Adipocyte (in vitro differentiated cells): ENCODE results near the gene TRRAP.

Experiments used
- DNase-seq: peaks from one replicate; pipeline ENCODE4 v3.0.0-alpha.2; 2015; ENCODE audit warnings: low read depth
- H3K27me3 ChIP-seq: replicated peaks from 2 replicates; pipeline ENCODE4 v1.7.0; 2013; ENCODE audit warnings: mild to moderate bottlenecking, low read length, moderate library complexity; ENCODE audit not compliant: control insufficient read depth, insufficient read depth
- H3K36me3 ChIP-seq: 2 replicates; pipeline ENCODE4 v1.7.0; 2013; ENCODE audit warnings: low read length, mild to moderate bottlenecking, moderate library complexity; ENCODE audit not compliant: control insufficient read depth, insufficient read depth, severe bottlenecking
- H3K4me1 ChIP-seq: 2 replicates; pipeline ENCODE4 v1.7.0; 2013; ENCODE audit warnings: mild to moderate bottlenecking, low read length, moderate library complexity; ENCODE audit not compliant: control insufficient read depth, insufficient read depth
- H3K4me3 ChIP-seq: 2 replicates; pipeline ENCODE4 v1.7.0; 2013; ENCODE audit warnings: mild to moderate bottlenecking, low read length, moderate library complexity
- H3K9ac ChIP-seq: 2 replicates; pipeline ENCODE4 v1.7.0; 2013; ENCODE audit warnings: mild to moderate bottlenecking, low read length, moderate library complexity
- H3K9me3 ChIP-seq: 2 replicates; pipeline ENCODE4 v1.7.0; 2013; ENCODE audit warnings: mild to moderate bottlenecking, low read length, moderate library complexity; ENCODE audit not compliant: control insufficient read depth

The TRRAP gene

DNA sequence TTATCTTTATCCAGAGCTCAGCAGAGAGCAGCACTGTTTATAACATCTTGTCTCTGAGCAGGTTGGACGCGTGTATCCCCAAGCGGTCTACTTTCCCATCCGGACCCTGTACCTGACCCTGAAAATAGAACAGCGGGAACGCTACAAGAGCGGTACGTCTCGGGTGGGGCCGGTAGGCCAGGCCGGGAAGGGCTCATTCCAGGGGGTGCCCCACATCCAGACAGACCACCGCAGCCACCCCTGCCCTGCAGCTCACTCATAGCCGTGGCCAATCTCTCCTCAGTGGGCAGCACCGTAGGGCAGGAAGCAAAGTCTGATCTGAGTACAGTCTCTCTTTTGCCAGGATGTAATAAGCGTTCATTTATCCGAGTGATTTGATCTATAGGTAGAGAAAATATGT is 113.7 kb downstream of the TRRAP start:
- DNase-seq, result no peak
- no peaks in the 10 kb centered on the region for H3K4me1 ChIP-seq
- peaks cover 88% of the 10 kb centered on the region for H3K36me3 ChIP-seq
- H3K4me3 ChIP-seq, result no peak overlapping the region
- no peak overlapping the region for H3K9ac ChIP-seq
- no peaks in the 10 kb centered on the region for H3K27me3 ChIP-seq
- no peaks in the 10 kb centered on the region for H3K9me3 ChIP-seq

DNA sequence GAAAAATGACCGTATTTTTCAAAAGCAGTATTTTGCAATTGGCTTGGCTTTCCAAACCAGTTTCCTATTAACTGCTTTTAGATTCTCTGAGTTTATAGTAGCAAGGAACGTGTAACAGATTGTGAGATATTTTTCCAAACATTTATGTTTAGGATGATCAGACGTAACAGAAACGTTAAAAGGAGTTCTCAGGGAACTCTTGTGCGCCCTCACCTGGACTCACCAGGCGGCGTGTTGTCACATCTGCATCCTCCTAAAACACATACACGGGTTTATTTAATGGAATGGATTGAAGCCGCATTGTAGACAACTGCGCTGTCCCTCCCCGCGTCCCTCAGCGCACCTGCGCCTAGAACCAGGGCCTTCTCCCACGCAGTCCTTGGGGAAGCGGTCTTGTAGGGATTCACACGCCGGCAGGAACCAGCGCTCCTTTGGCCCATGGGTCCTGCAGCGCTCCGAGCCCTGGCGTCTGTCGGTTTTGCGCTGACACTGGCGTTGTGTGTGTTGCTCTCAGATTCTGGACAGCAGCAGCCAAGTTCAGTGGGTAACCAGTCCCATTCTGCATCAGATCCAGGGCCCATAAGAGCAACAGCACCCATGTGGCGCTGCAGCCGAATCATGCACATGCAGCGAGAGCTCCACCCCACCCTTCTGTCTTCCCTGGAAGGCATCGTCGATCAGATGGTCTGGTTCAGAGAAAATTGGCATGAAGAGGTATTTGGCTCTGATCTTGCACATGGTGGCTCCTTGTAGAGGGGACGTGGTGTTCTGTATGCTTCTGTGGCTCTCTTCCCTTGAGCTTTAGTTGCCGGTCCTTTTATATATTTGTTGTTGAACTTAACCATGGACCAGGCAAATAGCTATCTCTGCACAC is 114.9 kb downstream of the TRRAP start:
- H3K4me3 ChIP-seq, result no peak overlapping the region
- no peak for DNase-seq
- H3K9ac ChIP-seq, result no peak overlapping the region
- no peaks in the 10 kb centered on the region for H3K4me1 ChIP-seq
- peaks cover 83% of the 10 kb centered on the region for H3K36me3 ChIP-seq
- no peaks in the 10 kb centered on the region for H3K9me3 ChIP-seq
- H3K27me3 ChIP-seq, result no peaks in the 10 kb centered on the region

DNA sequence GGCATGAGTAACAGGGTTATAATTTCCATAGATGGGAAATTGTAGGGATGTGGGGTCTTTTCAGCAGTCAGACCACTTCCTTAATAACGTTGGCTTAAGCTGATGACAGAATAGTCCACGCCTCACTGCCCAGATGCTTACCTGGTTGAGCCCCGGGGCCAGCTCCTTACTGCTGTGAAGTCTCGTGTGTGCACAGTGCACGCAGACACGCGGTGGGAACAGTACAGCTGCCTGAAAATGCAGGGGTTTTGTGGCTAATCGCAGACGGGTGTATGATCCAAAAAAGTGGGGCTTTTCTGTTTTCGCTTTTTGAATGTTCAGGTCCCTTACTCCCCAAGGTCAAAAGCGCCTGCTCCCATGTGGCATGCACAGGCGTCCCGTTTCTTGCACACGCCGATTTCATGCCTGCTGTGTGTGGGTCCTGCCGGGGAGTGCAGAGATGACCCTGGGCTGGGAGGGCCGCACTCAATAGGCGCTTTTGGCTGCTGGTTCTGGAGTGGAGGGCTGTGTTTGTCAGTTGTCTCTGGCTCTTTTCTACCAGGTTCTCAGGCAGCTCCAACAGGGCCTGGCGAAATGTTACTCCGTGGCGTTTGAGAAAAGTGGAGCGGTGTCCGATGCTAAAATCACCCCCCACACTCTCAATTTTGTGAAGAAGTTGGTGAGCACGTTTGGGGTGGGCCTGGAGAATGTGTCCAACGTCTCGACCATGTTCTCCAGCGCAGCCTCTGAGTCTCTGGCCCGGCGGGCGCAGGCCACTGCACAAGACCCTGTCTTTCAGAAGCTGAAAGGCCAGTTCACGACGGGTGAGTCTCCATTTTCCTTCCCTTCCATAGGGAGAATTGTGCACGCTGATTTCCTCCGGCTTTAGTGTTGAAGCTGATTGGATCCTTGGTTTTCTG is 116.0 kb downstream of the TRRAP start:
- H3K27me3 ChIP-seq, result no peaks in the 10 kb centered on the region
- peaks cover 83% of the 10 kb centered on the region for H3K36me3 ChIP-seq
- H3K4me3 ChIP-seq, result no peak overlapping the region
- H3K9me3 ChIP-seq, result no peaks in the 10 kb centered on the region
- H3K4me1 ChIP-seq, result no peaks in the 10 kb centered on the region
- no peak overlapping the region for H3K9ac ChIP-seq
- DNase-seq, result no peak

DNA sequence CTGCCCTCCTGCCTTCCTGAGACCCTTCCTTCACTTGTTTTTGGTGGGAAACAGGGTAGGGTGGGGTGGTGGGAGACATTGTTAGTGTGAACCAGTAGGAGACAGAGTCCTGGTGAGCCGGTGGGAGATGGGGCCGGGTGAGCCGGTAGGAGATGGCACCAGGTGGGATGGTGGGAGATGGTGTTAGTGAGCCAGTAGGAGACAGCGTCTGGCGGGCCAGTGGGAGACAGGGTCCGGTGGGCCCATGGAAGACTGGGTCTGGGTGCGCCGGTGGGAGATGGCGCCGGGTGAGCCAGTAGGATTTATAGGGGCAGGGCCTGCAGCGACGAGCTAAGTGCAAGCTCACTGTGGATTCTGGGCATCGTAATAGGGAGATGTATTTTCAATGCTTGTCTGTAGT is 116.8 kb downstream of the TRRAP start:
- peaks cover 80% of the 10 kb centered on the region for H3K36me3 ChIP-seq

DNA sequence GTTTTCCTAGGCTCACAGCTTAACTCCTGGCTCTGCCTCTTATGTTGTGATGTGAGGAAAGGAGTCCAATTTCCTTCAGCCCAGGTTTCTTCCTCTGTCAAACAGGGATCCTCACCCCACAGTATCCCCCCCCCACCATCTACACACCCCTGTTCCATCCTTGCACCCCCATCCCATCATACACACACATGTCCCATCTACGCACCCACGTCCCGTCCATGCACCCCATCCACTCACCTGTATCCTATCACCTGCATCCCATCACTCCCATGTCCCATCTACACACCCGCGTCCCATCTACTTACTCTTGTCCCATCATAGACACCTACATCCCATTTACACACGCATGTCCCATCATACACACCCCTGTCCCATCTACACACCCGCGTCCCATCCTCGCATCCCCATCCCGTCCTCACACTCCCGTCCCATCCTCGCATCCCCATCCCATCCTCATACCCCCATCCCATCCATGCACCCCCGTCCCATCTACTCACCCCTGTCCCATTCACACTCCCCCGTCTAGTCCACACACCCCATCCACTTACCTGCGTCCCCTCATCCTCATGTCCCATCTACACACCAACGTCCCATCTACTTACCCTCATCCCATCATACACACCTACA is 117.3 kb downstream of the TRRAP start:
- Histone ChIP-seq H3K9ac (no peak overlapping the region), H3K27me3 (no peaks in the 10 kb centered on the region), H3K36me3 (peaks cover 80% of the 10 kb centered on the region), H3K4me1 (no peaks in the 10 kb centered on the region), H3K9me3 (no peaks in the 10 kb centered on the region), H3K4me3 (no peak overlapping the region)
- no peak for DNase-seq

More for the DNA sequence above, 116.8 kb downstream of the TRRAP start:
- H3K9me3 ChIP-seq, result no peaks in the 10 kb centered on the region
- H3K4me1 ChIP-seq, result no peaks in the 10 kb centered on the region
- no peak overlapping the region for H3K4me3 ChIP-seq
- no peaks in the 10 kb centered on the region for H3K27me3 ChIP-seq
- no peak overlapping the region for H3K9ac ChIP-seq
- DNase-seq, result no peak

DNA sequence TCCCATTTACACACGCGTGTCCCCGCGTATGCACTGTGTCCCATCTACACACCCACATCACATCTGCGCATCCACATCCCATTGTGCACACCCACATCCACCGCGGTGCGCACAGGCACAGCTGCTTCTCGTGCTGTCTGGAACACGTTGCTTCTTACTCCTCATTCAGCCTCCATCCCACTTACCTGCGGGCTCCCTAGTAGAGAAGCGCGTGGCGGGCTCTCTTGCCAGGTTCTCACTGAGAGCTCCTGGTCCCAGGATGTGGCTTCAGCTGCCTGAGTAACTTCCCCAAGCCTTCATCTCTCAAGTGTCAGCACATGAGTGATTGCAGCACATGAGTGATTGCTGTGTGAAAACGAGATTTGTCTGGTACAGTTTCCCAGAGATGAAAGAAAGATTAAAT is 117.8 kb downstream of the TRRAP start:
- H3K9ac ChIP-seq, result no peak overlapping the region
- no peaks in the 10 kb centered on the region for H3K9me3 ChIP-seq
- no peak for DNase-seq
- no peak overlapping the region for H3K4me3 ChIP-seq
- peaks cover 80% of the 10 kb centered on the region for H3K36me3 ChIP-seq
- no peaks in the 10 kb centered on the region for H3K27me3 ChIP-seq
- H3K4me1 ChIP-seq, result no peaks in the 10 kb centered on the region

DNA sequence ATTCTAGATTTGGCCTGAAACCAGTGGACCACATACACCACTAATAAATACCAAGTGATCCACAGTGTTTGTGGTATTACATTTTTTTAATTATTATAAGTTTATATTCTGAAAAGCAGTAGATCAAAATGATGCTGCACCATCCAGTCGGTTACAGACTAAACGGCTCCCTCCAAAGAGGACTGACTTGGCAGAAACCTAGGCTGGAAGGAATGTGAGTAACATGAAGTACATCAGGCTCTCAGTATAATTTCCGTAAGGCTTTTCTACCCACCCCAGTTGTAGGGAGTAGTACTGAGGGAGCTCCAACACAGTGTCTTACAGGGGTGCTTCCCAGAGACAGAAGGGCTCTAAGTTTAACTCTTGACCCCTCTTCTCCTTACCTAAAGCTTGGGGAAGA is 119.5 kb downstream of the TRRAP start:
- Histone ChIP-seq H3K4me1 (no peaks in the 10 kb centered on the region), H3K36me3 (peaks cover 77% of the 10 kb centered on the region), H3K27me3 (no peaks in the 10 kb centered on the region), H3K9ac (no peak overlapping the region), H3K4me3 (no peak overlapping the region), H3K9me3 (no peaks in the 10 kb centered on the region)
- DNase-seq, result no peak

DNA sequence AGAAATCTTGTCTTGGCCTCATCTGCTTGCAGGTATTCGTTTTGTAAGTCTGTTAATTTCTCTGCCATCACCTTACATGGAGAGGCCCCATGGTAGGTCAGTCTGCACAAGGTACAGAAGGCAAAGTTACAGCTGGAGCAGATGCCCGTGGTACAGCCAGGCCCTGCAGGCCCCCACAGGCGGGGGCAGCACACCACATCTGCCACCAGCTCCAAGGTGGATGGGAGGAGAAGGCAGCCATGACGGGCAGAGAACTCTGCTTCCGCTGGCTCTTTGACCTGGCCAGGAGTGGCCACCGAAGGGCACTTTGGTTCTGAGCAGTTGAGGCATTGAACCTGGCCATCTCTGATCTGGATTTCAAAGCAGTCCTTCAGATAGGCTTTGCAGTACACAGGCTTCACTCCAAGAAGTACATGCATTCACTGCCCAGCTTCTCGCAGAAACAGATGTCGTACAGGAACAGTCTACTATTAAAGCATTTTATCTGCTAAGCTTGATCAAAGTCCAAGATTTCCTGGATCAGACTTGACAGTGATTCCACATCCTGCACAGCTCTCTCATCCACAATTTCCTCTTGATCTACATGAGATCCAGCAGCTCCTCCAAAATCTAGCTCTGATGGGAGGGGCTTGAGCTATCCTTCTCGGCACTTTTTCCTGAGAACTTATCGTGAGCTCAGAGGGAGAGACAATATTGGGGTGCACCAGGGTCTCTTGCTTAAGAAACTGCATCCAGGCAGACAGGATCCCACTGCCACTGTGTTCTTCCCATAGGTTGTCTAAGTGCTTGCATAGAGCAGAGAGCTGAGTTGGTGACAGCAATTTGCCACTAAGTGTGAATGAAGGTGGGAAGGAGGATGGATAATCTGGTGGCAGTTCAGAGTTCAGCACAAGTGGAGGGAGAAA is 120.7 kb downstream of the TRRAP start:
- Histone ChIP-seq H3K36me3 (peaks cover 73% of the 10 kb centered on the region), H3K4me1 (no peaks in the 10 kb centered on the region)
- DNase-seq, result no peak

DNA sequence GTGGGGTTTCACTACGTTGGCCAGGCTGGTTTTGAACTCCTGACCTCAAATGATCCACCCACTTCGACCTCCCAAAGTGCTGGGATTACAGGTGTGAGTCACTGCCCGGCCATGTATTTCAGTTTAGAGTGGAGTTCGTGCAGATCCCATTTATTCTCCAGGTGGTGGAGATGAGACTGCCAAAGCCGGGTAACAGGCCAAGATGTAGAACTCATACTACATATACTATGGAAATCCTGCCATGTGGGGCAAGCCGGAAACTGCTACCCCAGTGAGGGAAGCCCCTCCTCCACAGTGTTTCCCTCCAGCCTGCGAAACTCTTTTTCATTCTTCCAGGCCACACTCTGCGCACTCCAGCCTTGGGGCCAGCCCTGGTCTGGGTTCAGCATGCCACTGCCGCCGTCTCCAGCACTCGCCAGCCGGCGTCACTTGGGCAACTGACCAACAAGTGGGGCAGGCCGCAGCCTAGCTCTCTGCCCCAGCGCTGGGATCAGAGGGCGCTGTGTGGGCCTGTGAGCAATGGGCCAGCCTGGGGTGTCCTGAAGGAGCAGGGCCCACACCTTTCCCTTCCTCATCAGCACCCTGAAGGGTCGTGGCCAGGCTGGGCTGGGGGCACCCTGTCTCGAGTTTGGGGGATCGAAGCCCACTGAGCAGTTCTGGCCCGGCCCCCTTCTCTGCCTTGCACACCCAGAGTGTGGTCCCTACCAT is 122.0 kb downstream of the TRRAP start:
- Histone ChIP-seq H3K4me1 (no peaks in the 10 kb centered on the region), H3K9me3 (no peaks in the 10 kb centered on the region), H3K27me3 (no peaks in the 10 kb centered on the region), H3K36me3 (peaks cover 73% of the 10 kb centered on the region), H3K4me3 (no peak overlapping the region), H3K9ac (no peak overlapping the region)
- DNase-seq, result no peak

More for the DNA sequence above, 120.7 kb downstream of the TRRAP start:
- no peak overlapping the region for H3K9ac ChIP-seq
- no peaks in the 10 kb centered on the region for H3K9me3 ChIP-seq
- H3K4me3 ChIP-seq, result no peak overlapping the region
- no peaks in the 10 kb centered on the region for H3K27me3 ChIP-seq

DNA sequence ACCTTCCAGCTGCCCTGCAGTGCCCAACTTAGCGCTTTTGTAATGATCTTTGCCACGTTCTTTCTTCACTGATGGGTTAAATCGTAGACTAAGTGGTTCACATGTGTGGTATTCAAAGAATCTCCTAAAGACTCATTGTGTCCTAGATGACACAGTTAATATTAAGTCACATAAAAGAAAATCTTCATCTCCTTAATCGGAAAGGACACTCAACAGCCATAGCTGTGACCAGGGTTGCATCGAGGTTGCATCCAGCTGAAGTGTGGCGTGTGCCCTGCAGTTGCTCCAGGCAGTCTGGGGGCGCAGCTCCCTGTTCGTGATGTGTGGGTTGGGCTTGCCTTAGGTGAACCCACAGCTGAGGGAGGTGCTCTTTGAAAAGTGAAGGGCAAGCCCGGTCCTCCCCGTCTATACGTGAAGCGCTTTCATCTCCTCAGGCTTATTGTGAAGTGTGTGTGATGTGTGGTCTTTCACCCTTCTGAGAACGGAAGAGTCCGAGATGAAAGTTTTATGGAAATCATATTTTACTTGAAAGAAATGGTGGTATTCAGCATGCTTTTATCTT is 122.7 kb downstream of the TRRAP start:
- DNase-seq, result no peak
- H3K27me3 ChIP-seq, result no peaks in the 10 kb centered on the region
- peaks cover 73% of the 10 kb centered on the region for H3K36me3 ChIP-seq
- no peak overlapping the region for H3K9ac ChIP-seq
- H3K9me3 ChIP-seq, result no peaks in the 10 kb centered on the region
- no peaks in the 10 kb centered on the region for H3K4me1 ChIP-seq
- no peak overlapping the region for H3K4me3 ChIP-seq
